ENCODE results near the gene TASOR2.
A peak's percentile ranks its signal among the peaks of the same experiment; 100 is the strongest.

TASOR2 gene

GRCh38 chr10:5655121-5655520 is 29.5 kb upstream of the TASOR2 start:
- no peak for DNase-seq (ENCODE audit: low read depth in 2 of 2)

DNA sequence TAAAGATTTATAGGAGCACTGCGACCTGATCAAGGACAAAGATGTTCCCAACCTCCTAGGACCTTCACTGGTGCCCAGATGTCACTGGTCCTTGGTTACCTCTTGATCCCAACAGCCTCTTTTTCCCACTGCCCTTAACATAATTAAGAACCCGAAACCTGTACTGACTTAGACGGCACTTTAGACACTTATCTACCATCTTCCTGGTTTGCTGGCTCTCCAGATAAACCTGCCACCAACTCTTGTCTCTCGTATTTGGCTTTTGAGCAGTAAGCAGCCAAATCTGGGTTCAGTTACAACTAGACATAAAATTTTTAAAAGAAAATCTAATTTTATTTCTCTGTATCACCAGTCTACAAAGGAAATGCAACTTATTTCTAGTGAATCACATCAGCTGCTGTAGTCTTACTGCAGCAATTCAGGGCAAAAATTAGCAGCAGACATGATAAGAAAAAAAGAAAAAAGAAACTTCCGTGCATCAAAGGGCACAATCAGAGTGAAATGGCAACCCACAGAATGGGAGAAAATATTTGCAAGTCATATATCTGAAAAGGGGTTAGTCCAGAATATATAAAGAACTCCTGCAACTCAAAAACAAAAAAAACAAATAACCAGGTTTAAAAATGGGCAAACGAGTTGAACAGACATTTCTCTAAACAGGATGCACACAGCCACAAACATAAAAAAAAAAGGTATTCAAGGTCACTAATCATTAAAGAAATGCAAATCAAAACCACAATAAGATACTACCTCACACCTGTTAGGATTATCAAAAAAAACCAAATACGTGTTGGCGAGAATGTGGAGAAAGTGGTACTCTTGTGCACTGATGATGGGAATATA is 27.7 kb upstream of the TASOR2 start:
- DNase-seq (ENCODE audit: low read depth in 2 of 2): no peak

DNA sequence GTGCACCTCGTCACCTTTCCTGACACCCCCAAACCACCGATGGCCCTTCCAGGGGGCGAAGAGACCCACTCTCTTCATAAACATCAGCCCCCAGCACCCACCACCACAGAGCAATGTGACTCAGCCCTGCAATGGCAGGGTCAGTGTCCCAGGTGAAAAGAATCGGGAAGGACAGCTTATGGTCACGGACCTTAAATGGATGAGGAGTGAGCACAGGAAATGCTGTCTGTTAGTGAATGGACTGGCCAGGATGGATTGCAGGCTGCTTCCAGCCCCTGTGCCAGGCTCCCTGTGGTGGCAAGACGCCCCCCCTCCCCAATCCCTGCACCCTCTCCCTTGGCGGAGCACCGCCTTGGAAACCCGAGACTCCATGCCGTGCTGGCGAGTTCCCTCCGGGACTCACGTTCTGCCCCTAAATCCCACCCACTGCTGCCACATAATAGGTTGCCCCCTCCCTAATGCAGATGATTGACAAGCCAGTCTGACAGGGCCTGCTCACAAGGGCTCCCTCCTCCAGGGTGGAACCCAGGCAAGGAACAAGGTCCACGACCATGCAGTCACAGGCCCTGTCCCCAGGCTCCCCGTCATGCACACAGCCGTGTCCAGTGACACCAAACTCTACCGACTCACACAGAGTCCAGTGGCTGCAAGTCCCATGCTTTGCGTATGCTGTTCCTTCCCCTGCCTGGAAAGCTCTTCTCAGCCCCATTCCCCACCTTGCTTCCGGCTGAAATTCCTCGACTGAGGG is 25.6 kb upstream of the TASOR2 start:
- no peak for DNase-seq (ENCODE audit: low read depth in 2 of 2)

DNA sequence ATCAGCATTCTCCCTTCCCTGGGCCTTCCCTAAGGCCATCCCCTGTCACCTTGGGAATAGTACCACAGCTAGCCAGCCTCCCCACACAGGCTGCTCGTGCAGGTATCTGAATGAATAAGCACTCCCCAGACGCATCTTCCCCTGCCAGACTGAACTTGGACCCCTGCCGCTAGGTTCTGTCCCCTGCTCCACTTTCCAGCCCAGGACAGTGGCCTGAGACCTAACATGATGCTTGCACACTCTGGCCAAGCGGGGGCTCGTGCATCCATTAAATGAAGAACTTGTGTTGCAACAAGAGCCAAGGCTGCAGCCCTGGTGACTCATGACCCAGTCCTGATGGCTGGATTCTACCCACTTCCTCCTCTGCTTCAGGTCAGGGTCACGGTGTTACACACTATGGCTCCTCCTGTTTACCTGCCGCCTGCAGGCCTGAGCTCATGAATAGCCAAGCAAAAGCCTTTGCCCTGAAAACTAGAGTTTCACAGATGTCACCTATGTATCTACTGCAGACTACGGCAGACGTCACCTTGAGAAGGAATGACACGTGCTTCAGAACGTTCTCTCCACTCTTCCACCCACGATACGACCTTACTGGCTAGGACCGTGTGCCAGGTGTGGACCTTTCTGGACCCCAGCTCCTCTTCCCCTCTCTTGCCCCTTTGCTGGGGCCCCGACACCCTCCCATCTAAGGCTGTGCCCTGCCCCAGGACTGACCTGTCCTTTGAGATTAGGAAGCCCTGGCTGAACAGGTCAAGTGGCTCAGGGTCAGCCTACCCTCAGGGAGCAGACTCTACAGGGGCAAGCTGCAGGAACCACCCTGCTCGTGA is 24.7 kb upstream of the TASOR2 start:
- DNase-seq (ENCODE audit: low read depth in 2 of 2): no peak

DNA sequence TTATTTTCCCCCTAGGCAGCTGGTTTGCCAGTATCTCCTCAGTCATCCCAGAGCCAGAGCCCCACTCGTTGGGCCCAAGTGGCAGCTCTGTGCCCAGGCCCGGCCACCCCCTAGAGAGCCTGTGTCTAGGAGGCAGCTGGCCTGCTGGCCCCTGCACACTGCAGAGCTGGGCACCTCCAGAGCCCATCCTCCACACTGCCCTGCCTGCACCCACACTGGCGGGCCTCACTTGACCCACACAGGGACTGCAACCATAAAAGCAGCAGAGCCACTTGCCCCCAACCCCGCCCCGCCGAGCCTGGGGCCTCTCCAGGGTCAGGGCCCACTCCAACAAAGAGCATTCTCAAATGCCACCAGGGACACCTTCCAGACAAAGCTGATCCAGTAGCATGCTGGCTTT is 23.6 kb upstream of the TASOR2 start:
- no peak for DNase-seq (ENCODE audit: low read depth in 2 of 2)

DNA sequence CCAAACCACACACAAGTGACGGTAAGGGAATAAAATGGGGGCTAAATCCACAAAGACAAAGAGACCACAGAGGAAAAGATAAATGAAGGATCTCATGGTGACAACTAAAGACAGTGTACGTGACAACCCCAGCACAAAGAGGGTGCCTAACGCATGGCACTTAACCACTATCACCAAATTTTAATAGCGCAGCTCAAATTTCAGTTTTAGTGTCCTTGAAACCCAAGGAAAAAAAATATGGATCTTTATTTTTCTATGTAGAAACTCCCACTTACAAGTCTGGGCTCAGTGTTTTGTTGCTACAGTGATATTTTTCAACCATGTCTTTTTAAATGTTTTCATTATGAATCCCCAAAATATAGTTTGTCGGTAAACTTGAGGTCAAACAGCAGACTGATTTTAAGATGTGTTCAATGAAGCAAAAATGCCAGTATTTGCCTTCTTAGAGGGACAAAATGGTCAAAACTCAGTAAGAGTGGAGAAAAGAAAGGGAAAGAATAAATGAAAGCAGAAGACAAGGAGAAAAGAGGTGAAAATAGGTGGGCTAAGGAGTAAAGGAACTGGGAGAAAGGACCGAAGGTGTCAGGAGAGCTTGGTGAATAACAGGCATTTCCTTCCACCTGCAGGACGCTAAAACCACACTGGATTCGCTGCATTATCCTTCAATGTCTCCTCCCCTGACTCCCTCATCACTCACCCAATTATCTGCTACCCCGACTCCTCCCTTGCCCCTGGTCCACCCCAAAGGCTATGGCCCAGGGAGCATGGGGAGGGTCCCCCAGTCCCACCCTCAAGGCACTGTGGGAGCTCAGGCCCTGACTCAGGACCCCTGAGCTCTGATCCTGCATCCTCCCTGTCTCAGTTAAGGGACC is 21.7 kb upstream of the TASOR2 start:
- DNase-seq (ENCODE audit: low read depth in 2 of 2): no peak

GRCh38 chr10:5663692-5664427 is 20.8 kb upstream of the TASOR2 start:
- no peak for DNase-seq (ENCODE audit: low read depth in 2 of 2)

GRCh38 chr10:5665373-5666007 is 19.1 kb upstream of the TASOR2 start:
- DNase-seq (ENCODE audit: low read depth in 2 of 2): no peak

DNA sequence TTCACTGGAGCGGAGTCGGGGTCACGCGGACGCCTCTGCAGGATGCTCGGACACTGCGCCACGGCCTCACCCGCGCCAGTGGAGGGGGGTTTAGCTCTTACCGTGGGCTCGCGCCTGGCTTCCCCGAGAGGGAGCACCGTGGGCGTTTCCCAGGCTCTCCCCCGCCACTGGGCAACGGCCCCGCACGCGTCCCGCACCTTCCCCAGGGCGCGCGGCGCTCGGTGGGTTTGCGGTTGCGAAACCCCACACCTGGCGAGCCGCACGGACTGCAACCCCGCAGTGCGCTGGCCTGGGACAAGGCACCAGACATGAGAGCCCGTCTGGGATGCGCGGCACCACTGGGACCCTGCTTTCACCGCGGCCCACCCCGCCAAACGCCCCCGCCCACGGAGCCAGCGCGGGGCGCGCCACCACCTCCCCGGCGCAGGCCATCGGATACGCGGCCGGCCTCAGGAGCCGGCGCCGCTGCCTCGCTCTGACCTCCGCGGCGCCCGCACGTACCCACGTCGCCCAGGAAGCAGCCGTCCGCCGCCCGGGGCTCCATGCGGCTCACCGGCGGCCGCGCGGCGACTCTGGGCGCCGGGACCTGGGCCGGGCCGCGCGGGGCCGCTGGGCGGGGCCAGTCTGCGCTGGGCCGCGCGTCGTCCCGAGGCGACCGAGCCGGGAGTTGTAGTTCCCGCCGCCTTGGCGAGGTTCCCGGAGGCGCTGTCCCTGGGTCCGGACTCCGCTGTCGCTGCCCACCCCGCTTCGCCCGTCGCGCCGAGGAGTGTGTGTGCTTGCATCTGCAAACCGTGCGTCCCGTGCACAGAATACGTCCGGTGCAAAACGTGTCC is 18.4 kb upstream of the TASOR2 start, which contains the start of gene ASB13:
TSS of gene ASB13 (minus strand) at position 588 of the 833 bp plus-strand sequence. CDS start at position 544, 44 bp downstream.
- peak in 1 of 2 donors; percentile 14 for DNase-seq (ENCODE audit: low read depth in 2 of 2)

- no peak for DNase-seq (ENCODE audit: low read depth in 2 of 2)
These were observed 17.6 kb upstream of the TASOR2 start for GRCh38 chr10:5666841-5667630.

DNA sequence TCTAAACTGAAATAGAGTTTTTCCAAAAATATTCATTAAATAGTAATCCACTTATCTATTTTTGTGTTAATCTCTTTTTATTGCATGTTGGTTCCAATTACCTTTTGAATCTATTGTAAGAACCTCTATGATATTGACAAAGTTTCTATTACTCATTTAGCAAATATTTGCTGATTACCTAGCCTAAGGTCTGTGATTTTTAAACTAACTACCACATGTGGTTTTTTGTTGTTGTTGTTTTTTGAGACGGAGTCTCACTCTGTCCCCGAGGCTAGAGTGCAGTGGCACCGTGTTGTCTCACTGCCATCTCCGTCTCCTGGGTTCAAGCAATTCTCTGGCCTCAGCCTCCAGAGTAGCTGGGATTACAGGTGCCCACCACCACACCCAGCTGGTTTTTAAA is 16.2 kb upstream of the TASOR2 start:
- DNase-seq (ENCODE audit: low read depth in 2 of 2): no peak

GRCh38 chr10:5669604-5670003 is 15.0 kb upstream of the TASOR2 start:
- no peak for DNase-seq (ENCODE audit: low read depth in 2 of 2)

DNA sequence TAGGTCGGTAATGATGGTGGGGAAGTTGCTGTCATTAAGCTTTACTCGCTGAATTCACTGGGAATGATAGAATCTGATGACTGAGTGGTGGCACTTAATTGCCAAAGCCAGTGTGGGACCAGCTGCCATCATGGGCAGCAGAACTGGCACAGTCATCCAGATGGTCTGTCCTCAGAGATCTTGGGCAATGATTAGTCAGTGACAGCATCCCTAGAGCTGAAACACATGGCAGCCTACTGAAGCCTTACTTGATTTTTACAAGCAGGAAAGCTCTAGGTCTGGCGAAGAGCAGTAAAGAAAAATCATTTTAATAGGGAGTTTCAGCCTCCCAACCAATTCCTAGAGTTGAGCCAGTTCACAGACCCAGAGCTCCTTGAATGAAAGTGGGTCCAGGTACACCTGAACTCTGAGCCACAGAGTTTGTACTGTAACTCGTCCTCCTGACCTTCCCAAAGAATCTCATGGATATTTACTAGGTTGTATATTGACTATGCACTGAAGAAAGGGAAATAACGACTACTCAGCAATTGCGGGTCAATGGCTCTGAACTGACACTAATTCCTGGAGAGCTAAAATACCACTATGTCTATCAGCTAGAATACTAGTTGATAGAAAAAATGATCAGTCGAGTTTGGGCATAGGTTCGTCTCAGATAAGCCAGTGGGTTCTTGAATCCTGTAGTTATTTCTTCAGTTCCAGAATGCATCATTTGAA is 13.8 kb upstream of the TASOR2 start:
- DNase-seq (ENCODE audit: low read depth in 2 of 2): no peak

DNA sequence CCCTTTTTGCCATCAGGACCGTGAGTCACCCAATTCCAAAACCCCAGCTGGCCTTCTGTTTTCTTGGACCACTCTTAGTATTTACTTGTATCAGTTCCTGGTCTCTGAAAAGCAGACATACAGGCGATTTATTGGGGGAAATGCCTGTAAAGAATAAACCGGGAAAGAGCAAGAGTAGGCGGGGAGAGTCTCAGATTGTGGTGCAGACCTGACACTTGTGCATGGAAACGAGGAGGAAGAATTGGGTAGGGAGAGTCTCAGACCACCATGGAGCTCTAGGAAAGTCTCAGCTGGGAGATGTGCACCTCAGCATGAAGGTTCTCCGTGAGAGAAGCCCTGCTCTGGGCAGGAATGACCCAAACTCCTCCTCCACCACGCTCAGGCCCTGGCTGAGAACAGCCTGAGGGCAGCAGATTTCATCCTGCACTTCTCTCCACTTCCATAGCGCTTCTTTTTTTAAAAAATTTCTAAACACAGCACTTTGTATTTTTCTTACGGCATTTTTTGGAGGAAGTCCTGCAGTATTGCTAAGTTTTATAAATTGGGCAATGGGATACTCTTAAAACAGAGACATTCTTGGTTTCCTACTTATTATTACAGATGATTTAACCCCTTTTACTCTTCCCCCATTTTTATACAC is 6.1 kb upstream of the TASOR2 start:
- DNase-seq (ENCODE audit: low read depth in 2 of 2): no peak

DNA sequence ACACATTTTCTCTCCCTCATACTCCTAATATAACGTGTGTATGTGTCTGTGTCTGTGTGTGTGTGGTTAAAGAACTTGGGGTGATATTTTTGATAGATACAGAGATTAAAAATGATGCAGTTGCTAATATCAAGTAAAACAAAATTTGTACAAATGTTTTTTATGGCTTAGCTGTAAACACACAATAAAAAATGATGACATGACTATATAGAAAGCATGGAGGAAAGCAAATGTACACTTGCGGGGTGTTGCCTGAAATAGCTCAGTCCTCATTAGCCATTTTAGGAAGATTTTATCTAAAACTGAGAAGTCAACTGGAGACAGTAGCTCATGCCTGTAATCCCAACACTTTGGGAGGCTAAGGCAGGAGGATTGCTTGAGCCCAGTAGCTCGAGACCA is 5.6 kb upstream of the TASOR2 start:
- DNase-seq (ENCODE audit: low read depth in 2 of 2): no peak

- no peak for DNase-seq (ENCODE audit: low read depth in 2 of 2)
These were observed 5.0 kb upstream of the TASOR2 start for GRCh38 chr10:5679606-5680005.

DNA sequence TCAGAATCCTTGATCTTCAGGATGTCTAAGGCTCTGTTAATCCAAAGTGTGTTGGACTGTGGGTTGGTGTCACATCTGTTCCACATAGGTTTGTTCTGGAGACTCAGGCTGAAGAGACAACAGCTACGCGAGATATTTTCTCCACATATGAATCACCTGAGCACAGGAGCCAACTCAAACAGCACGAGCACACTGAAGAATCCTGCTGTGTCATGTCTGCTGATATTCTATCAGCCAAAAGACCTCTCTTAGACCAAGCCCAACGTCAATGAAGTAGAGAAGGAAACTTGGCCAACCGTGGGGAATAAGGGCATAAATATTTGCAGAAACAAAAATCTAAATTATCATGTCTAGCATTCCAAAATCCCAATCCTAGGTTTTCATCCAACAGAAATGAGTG is 2.7 kb upstream of the TASOR2 start:
- DNase-seq (ENCODE audit: low read depth in 2 of 2): no peak

Measured in stimulated activated CD4-positive, alpha-beta T cell treated with anti-CD3 and anti-CD28 coated beads, Interleukin-1b, Interleukin-23, amount 100 ng/mL, for 1 hour (primary cell).